ENCODE data around the gene RDH11.
"Not testable (repeated sequence)": the region's sequence is repeated elsewhere in the genome, so short reads cannot be mapped to it uniquely, and the experiment has no call there.

RDH11 gene

GRCh38 chr14:67725171-67725570 is 29.6 kb upstream of the RDH11 start:
- TF ChIP-seq TAF1 (IDR thresholded peaks at IDR 0.05; ENCODE audit: borderline replicate concordance, low read depth, low read length) = no peak
- TF ChIP-seq POLR2AphosphoS5 (IDR thresholded peaks at IDR 0.05; ENCODE audit: low read depth, low read length) = no peak
- TF ChIP-seq POLR2A (IDR thresholded peaks at IDR 0.05; ENCODE audit: low read depth, low read length) = no peak

DNA sequence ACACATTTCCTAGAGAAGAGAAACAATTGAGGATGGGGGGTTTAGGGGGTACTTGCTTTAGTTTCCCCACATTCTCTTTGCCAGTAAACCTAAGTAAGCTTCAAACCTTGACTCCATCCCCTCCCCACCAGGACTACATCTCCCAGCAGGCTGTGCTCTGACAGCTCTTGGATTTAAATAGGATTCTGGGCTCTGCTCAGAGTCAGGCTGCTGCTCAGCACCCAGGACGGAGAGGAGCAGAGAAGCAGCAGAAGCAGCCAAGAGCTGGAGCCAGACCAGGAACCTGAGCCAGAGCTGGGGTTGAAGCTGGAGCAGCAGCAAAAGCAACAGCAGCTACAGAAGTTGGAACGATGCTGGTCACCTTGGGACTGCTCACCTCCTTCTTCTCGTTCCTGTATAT is 26.7 kb upstream of the RDH11 start:
- TF ChIP-seq TAF1 (IDR thresholded peaks at IDR 0.05; ENCODE audit: borderline replicate concordance, low read depth, low read length) = no peak
- TF ChIP-seq POLR2A (IDR thresholded peaks at IDR 0.05; ENCODE audit: low read depth, low read length) = no peak
- TF ChIP-seq POLR2AphosphoS5 (IDR thresholded peaks at IDR 0.05; ENCODE audit: low read depth, low read length) = no peak
- no peak for FAIRE-seq
- no peak for DNase-seq (ENCODE audit: insufficient read length)

More at GRCh38 chr14:67725171-67725570, 29.6 kb upstream of the RDH11 start:
- DNase-seq (ENCODE audit: insufficient read length) (no peak), FAIRE-seq (no peak)

DNA sequence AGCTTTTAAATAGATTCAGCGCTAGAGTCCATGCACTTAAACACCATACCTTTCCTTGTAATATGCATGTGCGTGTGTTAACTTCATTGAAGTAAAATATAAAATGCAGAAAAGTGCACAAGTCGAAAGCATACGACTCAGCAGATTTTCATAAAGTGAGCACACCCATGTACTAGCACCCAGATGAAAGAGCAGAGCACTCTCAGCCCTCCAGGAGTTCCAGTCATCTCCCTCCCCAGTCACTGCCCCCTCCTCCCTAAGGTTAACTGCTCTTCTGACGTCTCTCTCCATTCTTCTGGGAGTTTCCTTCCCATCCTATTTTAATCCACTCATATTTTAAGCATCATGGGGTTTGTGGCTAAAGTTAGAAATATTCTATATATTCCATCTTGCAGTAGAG is 26.3 kb upstream of the RDH11 start:
- TF ChIP-seq TAF1 (IDR thresholded peaks at IDR 0.05; ENCODE audit: borderline replicate concordance, low read depth, low read length) (no peak), POLR2A (IDR thresholded peaks at IDR 0.05; ENCODE audit: low read depth, low read length) (no peak), POLR2AphosphoS5 (IDR thresholded peaks at IDR 0.05; ENCODE audit: low read depth, low read length) (no peak)
- FAIRE-seq (no peak), DNase-seq (ENCODE audit: insufficient read length) (no peak)

GRCh38 chr14:67719866-67720265 is 24.3 kb upstream of the RDH11 start:
- TF ChIP-seq TAF1 (IDR thresholded peaks at IDR 0.05; ENCODE audit: borderline replicate concordance, low read depth, low read length) = no peak
- TF ChIP-seq POLR2A (IDR thresholded peaks at IDR 0.05; ENCODE audit: low read depth, low read length) = no peak
- TF ChIP-seq POLR2AphosphoS5 (IDR thresholded peaks at IDR 0.05; ENCODE audit: low read depth, low read length) = no peak
- DNase-seq (ENCODE audit: insufficient read length) = no peak
- FAIRE-seq = no peak

- not testable (repeated sequence) for FAIRE-seq
Observed at GRCh38 chr14:67719385-67719784, 23.8 kb upstream of the RDH11 start.

GRCh38 chr14:67718265-67718664 is 22.7 kb upstream of the RDH11 start:
- DNase-seq (ENCODE audit: insufficient read length) (no peak), FAIRE-seq (no peak)
- TF ChIP-seq TAF1 (IDR thresholded peaks at IDR 0.05; ENCODE audit: borderline replicate concordance, low read depth, low read length) (no peak), POLR2A (IDR thresholded peaks at IDR 0.05; ENCODE audit: low read depth, low read length) (no peak), POLR2AphosphoS5 (IDR thresholded peaks at IDR 0.05; ENCODE audit: low read depth, low read length) (no peak)

More at GRCh38 chr14:67719385-67719784, 23.8 kb upstream of the RDH11 start:
- DNase-seq (ENCODE audit: insufficient read length) = not testable (repeated sequence)

DNA sequence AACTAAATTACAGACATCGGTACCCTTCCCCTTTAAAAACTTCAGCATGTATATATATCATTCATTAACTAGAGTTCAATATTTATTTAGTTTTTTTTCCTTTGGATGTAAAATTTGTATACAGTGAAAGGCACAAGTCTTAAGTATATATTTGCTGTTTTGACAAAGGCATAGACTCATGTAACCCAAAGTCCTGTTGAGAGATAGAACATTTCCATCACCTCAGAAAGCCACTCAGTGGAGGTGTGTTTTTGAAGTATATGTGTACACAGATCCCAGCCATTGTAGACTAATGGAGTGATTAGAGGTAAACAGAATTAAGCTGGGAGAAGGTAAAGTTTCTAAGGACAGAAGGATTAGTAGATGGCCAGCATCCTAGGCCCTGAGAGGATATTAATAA is 21.5 kb upstream of the RDH11 start:
- FAIRE-seq (no peak), DNase-seq (ENCODE audit: insufficient read length) (no peak)
- no peak for TF ChIP-seq POLR2AphosphoS5 (IDR thresholded peaks at IDR 0.05; ENCODE audit: low read depth, low read length)
- no peak for TF ChIP-seq POLR2A (IDR thresholded peaks at IDR 0.05; ENCODE audit: low read depth, low read length)
- TF ChIP-seq TAF1 (IDR thresholded peaks at IDR 0.05; ENCODE audit: borderline replicate concordance, low read depth, low read length) = no peak

- no peak for FAIRE-seq
- TF ChIP-seq POLR2A (IDR thresholded peaks at IDR 0.05; ENCODE audit: low read depth, low read length) (no peak), TAF1 (IDR thresholded peaks at IDR 0.05; ENCODE audit: borderline replicate concordance, low read depth, low read length) (no peak), POLR2AphosphoS5 (IDR thresholded peaks at IDR 0.05; ENCODE audit: low read depth, low read length) (no peak)
- DNase-seq (ENCODE audit: insufficient read length) = no peak
Observed at GRCh38 chr14:67710209-67710608, 14.6 kb upstream of the RDH11 start.

DNA sequence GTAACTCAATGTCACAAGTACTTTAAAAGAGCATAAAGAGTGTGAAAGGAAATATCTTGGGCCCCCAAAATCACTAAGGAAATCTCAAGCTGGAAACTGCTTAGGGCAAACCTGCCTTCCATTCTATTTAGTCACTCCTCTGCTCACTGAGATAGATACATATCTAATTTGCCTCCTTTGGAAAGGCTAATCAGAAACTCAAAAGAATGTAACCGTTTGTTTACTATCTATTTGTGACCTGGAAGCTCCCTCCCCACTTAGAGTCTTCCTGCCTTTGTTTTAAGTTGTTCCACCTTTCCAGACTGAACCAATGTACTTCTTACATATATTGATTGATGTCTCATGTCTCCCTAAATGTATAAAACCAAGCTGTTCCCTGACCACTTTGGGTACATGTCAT is 14.2 kb upstream of the RDH11 start:
- not testable (repeated sequence) for DNase-seq (ENCODE audit: insufficient read length); FAIRE-seq

- FAIRE-seq; DNase-seq (ENCODE audit: insufficient read length): not testable (repeated sequence)
Observed at GRCh38 chr14:67709346-67709745, 13.8 kb upstream of the RDH11 start.

DNA sequence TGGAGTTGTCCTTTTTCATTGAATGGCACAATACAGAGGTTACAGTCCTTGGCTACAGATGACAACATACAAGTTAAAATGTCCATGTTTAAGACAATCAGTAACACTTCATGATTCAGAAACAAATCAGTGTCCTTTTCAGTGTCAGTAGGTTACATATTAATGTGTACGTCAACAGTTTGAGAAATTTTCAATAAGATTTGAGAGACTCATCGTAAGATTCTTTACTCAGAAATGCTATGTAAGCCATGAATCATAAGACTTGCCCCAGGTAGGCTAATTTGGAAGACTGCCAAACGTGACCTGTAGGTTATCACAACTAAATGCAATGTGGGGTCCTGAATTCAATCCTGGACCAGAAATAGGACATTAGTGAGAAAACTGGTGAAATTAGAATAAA is 9.6 kb upstream of the RDH11 start:
- no peak for DNase-seq (ENCODE audit: insufficient read length)
- TF ChIP-seq TAF1 (IDR thresholded peaks at IDR 0.05; ENCODE audit: borderline replicate concordance, low read depth, low read length) = no peak
- no peak for TF ChIP-seq POLR2AphosphoS5 (IDR thresholded peaks at IDR 0.05; ENCODE audit: low read depth, low read length)
- no peak for TF ChIP-seq POLR2A (IDR thresholded peaks at IDR 0.05; ENCODE audit: low read depth, low read length)
- no peak for FAIRE-seq

GRCh38 chr14:67704484-67705089 is 9.0 kb upstream of the RDH11 start:
- TF ChIP-seq POLR2AphosphoS5 (IDR thresholded peaks at IDR 0.05; ENCODE audit: low read depth, low read length) (no peak), POLR2A (IDR thresholded peaks at IDR 0.05; ENCODE audit: low read depth, low read length) (no peak), TAF1 (IDR thresholded peaks at IDR 0.05; ENCODE audit: borderline replicate concordance, low read depth, low read length) (no peak)
- DNase-seq (ENCODE audit: insufficient read length) (no peak), FAIRE-seq (peak; percentile 71)

GRCh38 chr14:67703997-67704396 is 8.4 kb upstream of the RDH11 start:
- no peak for TF ChIP-seq TAF1 (IDR thresholded peaks at IDR 0.05; ENCODE audit: borderline replicate concordance, low read depth, low read length)
- no peak for DNase-seq (ENCODE audit: insufficient read length)
- FAIRE-seq = no peak

DNA sequence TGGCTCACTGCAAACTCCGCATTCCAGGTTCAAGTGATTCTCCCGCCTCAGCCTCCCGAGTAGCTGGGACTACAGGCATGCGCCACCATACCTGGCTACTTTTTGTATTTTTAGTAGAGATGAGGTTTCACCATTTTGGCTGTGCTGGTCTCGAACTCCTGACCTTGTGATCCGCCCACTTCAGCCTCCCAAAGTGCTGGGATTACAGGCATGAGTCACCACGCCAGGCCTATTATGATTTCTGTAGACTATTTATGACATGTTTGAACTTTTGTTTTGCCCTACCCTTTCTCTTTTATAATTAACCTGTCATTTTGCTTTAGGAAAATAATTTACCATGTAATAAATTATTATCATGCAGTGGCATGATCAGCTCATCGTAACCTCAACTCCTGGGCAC is 5.9 kb upstream of the RDH11 start, which contains the start of gene RDH12:
Gene RDH12 (plus strand): TSS at position 395 of the 400 bp plus-strand sequence. CDS start 20,757 bp downstream, outside the sequence.
- FAIRE-seq; DNase-seq (ENCODE audit: insufficient read length): not testable (repeated sequence)

Data from GM12892 (cell line).